HG02588 (cell line): Measurements from ENCODE around the gene ZNF189.
"Not testable (repeated sequence)": the region's sequence is repeated elsewhere in the genome, so short reads cannot be mapped to it uniquely, and the experiment has no call there.

Experiments
- ATAC-seq: cut with Tn5 transposase; IDR thresholded peaks from one replicate; pipeline ENCODE4 v1.9.1; 2021; ENCODE audit warnings: mild to moderate bottlenecking, moderate library complexity; ENCODE audit not compliant: unreplicated experiment

ZNF189 gene

GRCh38 chr9:101376111-101376848 is 22.4 kb upstream of the ZNF189 start:
- no peak for ATAC-seq

DNA sequence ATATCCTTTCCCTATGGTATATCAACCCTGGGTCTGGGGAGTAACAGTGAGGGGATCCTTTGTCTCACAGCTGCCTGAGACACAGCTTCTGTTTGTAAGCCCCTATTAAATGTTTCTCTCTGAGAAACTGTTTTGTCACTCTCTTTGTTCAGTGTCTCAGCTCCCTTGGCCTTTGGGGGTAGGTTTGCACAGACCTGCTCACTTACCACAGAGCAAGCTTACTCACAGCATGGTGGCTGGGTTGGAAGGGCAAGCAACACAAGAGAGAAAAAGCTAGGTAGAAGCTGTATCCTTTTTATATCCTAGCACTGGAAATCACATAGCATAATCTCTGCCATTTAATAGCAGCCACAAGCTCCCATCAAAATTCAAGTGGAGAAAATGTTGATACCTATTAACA is 18.4 kb upstream of the ZNF189 start:
- no peak for ATAC-seq

DNA sequence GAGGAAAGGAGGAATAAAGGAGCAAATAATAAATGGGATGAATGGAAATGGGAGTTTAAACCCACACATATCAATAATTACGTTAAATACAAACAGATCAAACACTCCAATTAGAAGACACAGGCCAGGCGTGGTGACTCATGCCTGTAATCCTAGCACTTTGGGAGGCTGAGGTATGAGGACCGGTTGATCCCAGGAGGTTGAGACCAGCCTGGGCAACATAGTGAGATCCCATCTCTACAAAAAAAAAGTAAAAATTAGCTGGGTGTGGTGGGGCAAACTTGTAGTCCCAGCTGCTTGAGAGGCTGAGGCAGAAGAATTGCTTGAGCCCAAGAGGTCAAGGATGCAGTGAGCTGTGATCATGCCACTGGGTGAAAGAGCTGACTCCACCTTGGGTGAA is 17.5 kb upstream of the ZNF189 start:
- ATAC-seq = no peak

- no peak for ATAC-seq
Observed at GRCh38 chr9:101381833-101382342, 16.8 kb upstream of the ZNF189 start.

GRCh38 chr9:101383361-101383760 is 15.3 kb upstream of the ZNF189 start:
- ATAC-seq = no peak

- ATAC-seq = not testable (repeated sequence)
Observed at GRCh38 chr9:101384873-101385536, 13.6 kb upstream of the ZNF189 start, which contains the start of gene BAAT. BAAT (minus strand) TSS chr9:101385006; CDS start chr9:101371404, 13,602 bp downstream.

- ATAC-seq = no peak
Observed at GRCh38 chr9:101387871-101388506, 10.7 kb upstream of the ZNF189 start.

GRCh38 chr9:101388507-101388993 is 10.1 kb upstream of the ZNF189 start:
- ATAC-seq = no peak

GRCh38 chr9:101393135-101393534 is 5.5 kb upstream of the ZNF189 start:
- ATAC-seq = no peak

GRCh38 chr9:101394687-101395086 is 4.0 kb upstream of the ZNF189 start:
- no peak for ATAC-seq

- ATAC-seq = no peak
Observed at GRCh38 chr9:101397746-101398067, 944 bp upstream of the ZNF189 start.

DNA sequence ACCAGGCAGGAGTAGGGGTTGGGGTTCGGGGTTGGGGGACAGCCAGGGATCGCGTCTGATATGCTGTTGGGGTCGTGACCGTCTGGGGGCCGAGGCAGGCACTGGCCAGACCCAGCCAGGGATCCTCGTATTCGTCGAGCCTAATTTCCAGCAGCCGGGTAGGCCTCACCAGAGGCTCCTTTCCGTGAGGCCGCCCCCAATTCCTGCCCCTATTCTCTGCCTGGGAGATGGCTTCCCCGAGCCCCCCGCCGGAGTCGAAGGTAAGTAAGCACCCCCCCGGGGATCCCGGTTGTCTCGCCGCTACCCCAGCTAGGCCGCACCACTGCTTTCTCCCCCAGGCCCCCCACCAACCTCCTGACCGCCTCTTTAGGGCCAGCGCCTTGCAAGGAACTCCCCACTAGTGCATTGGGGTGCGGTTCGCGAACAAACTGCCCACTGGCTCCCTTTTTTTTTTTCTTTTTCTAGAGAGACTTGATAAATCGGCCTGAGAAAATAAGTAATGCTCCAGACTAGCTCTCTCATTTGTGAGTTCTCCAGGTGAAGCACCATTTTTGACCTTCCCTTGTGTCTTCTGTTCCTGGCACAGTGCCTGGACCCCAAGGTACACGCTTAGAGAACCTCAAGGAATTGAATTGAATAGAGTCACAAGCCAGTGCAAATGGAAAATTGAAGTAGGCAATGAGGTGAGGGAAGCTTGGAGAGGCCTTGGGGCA is 435 bp downstream of the ZNF189 start:
- no peak for ATAC-seq

DNA sequence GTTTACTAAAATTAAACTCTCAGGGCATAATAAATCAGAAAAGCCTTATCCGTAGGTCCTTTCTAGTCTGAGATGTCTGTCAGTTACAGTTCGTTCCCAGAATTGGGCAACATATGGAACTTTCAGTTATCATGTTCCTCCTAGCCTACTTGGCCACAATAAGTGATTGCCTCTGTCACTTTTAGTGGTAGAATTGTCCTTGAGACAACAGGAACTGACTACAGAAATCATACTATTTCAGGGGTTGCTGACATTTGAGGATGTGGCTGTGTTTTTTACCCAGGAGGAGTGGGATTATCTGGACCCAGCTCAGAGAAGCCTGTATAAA is 956 bp downstream of the ZNF189 start:
- no peak for ATAC-seq

- no peak for ATAC-seq
Observed at GRCh38 chr9:101400120-101400519, 1.5 kb downstream of the ZNF189 start.

DNA sequence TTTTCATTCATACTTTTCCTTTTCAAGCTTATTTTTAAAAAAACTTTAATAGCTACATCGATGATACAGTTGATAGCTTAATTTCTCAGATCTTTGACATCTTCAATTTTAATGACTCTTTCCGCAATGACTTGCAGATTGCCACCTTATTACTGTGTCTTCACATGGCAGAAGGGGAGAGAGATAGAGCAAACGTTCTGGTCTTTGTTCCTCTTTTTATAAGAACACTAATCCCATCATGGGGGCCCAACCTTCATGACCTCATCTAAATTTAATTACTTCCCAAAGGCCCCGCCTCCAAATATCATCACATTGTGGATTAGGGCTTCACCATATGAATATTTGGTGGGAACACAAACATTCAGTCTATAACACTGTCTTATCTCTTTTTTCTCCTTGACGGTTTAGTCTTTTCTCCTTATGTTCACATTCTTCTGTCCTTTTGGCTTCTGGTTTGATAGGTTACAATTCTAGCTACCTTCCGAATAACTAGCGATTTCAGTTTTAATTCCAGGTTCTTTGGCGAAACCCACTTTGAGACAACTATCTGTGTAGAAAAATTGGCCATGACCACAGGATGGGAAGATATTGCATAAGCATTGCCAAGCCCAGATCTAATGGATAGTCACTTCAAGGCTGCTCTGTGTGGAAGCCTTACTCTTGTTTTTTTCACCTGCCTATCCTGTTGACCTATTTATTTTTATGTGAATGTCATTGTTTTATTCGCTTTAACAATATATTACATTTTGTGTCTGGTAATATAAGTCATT is 5.0 kb downstream of the ZNF189 start:
- ATAC-seq = no peak

DNA sequence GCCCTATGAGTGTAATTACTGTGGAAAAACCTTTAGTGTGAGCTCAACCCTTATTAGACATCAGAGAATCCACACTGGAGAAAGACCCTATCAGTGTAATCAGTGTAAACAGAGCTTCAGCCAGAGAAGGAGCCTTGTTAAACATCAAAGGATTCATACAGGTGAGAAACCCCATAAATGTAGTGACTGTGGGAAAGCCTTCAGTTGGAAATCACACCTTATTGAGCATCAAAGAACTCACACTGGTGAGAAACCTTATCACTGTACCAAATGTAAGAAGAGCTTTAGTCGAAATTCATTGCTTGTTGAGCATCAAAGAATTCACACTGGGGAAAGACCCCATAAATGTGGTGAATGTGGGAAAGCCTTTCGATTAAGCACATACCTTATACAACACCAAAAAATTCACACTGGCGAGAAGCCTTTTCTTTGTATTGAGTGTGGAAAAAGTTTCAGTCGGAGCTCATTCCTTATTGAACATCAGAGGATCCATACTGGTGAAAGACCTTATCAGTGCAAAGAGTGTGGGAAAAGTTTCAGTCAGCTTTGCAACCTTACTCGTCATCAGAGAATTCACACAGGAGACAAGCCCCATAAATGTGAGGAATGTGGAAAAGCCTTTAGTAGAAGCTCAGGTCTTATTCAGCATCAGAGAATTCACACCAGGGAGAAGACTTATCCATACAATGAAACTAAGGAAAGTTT is 9.9 kb downstream of the ZNF189 start:
- no peak for ATAC-seq

GRCh38 chr9:101409079-101409477 is 10.4 kb downstream of the ZNF189 start:
- ATAC-seq = no peak

DNA sequence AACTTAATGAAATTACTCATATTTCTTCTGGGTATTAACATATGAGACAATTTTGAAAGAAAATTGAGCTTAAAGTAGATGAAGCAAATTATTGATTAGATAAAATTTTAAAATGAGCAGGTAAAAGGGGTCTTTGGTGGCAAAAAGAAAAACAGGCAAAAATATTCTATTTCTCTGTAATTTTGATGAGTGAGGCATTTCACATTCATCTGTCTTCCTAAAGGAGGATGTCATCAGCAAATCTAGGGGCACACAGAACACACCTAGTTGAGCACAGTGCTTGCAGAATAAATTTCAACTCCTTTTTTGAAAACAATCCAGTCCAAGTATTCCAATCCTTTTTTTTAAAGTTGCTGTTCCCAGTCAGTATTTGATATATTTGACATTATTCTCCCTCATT is 16.2 kb downstream of the ZNF189 start:
- no peak for ATAC-seq

DNA sequence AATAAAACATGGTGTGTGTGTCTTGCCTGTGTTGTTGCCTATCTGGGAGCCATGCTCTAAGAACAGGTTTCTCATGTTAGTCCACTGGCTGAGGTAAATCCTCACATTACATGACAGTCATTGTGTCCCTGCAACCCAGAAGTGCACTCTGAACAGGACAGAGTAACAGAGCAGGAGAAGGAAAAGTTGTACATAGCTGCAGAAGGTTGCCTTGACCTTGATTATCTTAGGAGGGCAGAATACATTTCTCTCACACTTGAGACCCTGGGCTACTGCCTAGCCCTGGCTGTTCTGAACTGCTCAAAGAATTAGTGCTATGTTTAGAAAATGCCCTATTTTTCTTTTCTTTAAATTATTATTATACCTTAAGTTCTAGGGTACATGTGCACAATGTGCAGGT is 16.9 kb downstream of the ZNF189 start:
- no peak for ATAC-seq

DNA sequence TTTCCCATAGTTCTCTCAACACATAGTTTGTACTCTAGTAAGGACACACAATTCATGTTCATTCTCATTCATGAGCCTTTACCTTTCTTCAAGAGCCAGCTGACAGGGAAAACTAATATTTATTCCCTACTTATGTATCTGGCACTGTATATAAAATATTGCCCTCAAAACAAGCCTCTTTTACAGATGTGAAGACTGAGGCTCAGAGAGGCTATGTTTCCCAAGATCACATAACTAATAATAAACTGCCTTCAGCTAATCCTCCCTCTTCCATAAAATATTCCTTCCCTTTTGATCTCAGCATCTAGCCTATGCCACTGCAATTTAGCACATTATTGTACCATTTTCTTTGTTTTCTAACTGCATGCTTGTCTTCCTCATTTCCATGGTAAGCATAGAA is 18.7 kb downstream of the ZNF189 start:
- no peak for ATAC-seq
